ENCODE data around the gene ATE1.

The ATE1 gene

GRCh38 chr10:121732656-121733445, 195.0 kb downstream of the ATE1 start:
- Histone ChIP-seq H3K4ac (ENCODE audit: low read depth, low read length) (no peak overlapping the region), H2AK5ac (ENCODE audit: low read length) (no peak overlapping the region), H2AFZ (ENCODE audit: insufficient read depth, low read length, poor library complexity) (no peak overlapping the region), H3K36me3 (ENCODE audit: control insufficient read depth in 1 of 2, insufficient read depth in 2 of 2, low read length in 2 of 2) (no peaks in the 10 kb centered on the region), H3K79me1 (ENCODE audit: low read length) (no peaks in the 10 kb centered on the region), H3K4me2 (ENCODE audit: low read length) (no peak overlapping the region), H4K8ac (ENCODE audit: low read depth, low read length) (no peak overlapping the region), H3K23ac (ENCODE audit: low read length) (no peak overlapping the region), H3K9me3 (ENCODE audit: insufficient read depth, low read depth, low read length) (no peaks in the 10 kb centered on the region), H4K12ac (ENCODE audit: low read depth, low read length) (no peak overlapping the region), H2BK120ac (ENCODE audit: insufficient read depth, low read length, poor library complexity) (no peak overlapping the region), H3K18ac (ENCODE audit: low read length) (no peak overlapping the region), H3K4me1 (ENCODE audit: control insufficient read depth in 1 of 2, insufficient read depth in 2 of 2, low read length in 2 of 2) (no peaks in the 10 kb centered on the region), H3K27ac (ENCODE audit: low read depth, low read length) (no peak overlapping the region), H2BK12ac (ENCODE audit: low read length) (no peak overlapping the region), H4K91ac (ENCODE audit: low read depth, low read length) (no peak overlapping the region), H3K9ac (ENCODE audit: low read length) (no peak overlapping the region), H3K14ac (ENCODE audit: low read length) (no peak overlapping the region), H3K27me3 (ENCODE audit: insufficient read depth, low read length) (no peaks in the 10 kb centered on the region), H3K4me3 (ENCODE audit: low read depth, low read length) (no peak overlapping the region), H3K79me2 (ENCODE audit: control insufficient read depth, insufficient read depth, low read length, poor library complexity) (no peaks in the 10 kb centered on the region), H2BK5ac (ENCODE audit: low read depth, low read length, poor library complexity) (no peak overlapping the region)
- DNase-seq: no peak
- WGBS (ENCODE audit: extremely low coverage, insufficient coverage, insufficient read length): no CpG with 5 or more reads among the region's 16 CpGs

GRCh38 chr10:121732172-121732571, 195.7 kb downstream of the ATE1 start:
- no peak overlapping the region for H2BK12ac ChIP-seq (ENCODE audit: low read length)
- H2BK5ac ChIP-seq (ENCODE audit: low read depth, low read length, poor library complexity): no peak overlapping the region
- H2AK5ac ChIP-seq (ENCODE audit: low read length): no peak overlapping the region
- no peaks in the 10 kb centered on the region for H3K36me3 ChIP-seq (ENCODE audit: control insufficient read depth in 1 of 2, insufficient read depth in 2 of 2, low read length in 2 of 2)
- no peak overlapping the region for H3K4me3 ChIP-seq (ENCODE audit: low read depth, low read length)
- H2BK120ac ChIP-seq (ENCODE audit: insufficient read depth, low read length, poor library complexity): no peak overlapping the region
- no peak overlapping the region for H3K27ac ChIP-seq (ENCODE audit: low read depth, low read length)
- H3K9ac ChIP-seq (ENCODE audit: low read length): no peak overlapping the region
- no peak overlapping the region for H3K23ac ChIP-seq (ENCODE audit: low read length)
- H3K27me3 ChIP-seq (ENCODE audit: insufficient read depth, low read length): no peaks in the 10 kb centered on the region
- no peaks in the 10 kb centered on the region for H3K79me1 ChIP-seq (ENCODE audit: low read length)
- H4K8ac ChIP-seq (ENCODE audit: low read depth, low read length): no peak overlapping the region
- H3K4me1 ChIP-seq (ENCODE audit: control insufficient read depth in 1 of 2, insufficient read depth in 2 of 2, low read length in 2 of 2): no peaks in the 10 kb centered on the region
- no peak for DNase-seq
- H2AFZ ChIP-seq (ENCODE audit: insufficient read depth, low read length, poor library complexity): no peak overlapping the region
- no CpG with 5 or more reads among the region's 3 CpGs for WGBS (ENCODE audit: extremely low coverage, insufficient coverage, insufficient read length)
- H4K12ac ChIP-seq (ENCODE audit: low read depth, low read length): no peak overlapping the region
- no peak overlapping the region for H3K14ac ChIP-seq (ENCODE audit: low read length)
- no peaks in the 10 kb centered on the region for H3K9me3 ChIP-seq (ENCODE audit: insufficient read depth, low read depth, low read length)
- H3K79me2 ChIP-seq (ENCODE audit: control insufficient read depth, insufficient read depth, low read length, poor library complexity): no peaks in the 10 kb centered on the region
- H3K4ac ChIP-seq (ENCODE audit: low read depth, low read length): no peak overlapping the region
- no peak overlapping the region for H3K18ac ChIP-seq (ENCODE audit: low read length)
- H4K91ac ChIP-seq (ENCODE audit: low read depth, low read length): no peak overlapping the region
- H3K4me2 ChIP-seq (ENCODE audit: low read length): no peak overlapping the region

- Histone ChIP-seq H3K23ac (ENCODE audit: low read length) (no peak overlapping the region), H3K9me3 (ENCODE audit: insufficient read depth, low read depth, low read length) (no peaks in the 10 kb centered on the region), H3K4me1 (ENCODE audit: control insufficient read depth in 1 of 2, insufficient read depth in 2 of 2, low read length in 2 of 2) (peaks cover 2% of the 10 kb centered on the region in 2 experiments), H3K4me3 (ENCODE audit: low read depth, low read length) (no peak overlapping the region), H4K12ac (ENCODE audit: low read depth, low read length) (no peak overlapping the region), H3K79me1 (ENCODE audit: low read length) (peaks cover 2% of the 10 kb centered on the region), H3K14ac (ENCODE audit: low read length) (no peak overlapping the region), H3K27me3 (ENCODE audit: insufficient read depth, low read length) (no peaks in the 10 kb centered on the region), H4K91ac (ENCODE audit: low read depth, low read length) (no peak overlapping the region), H2BK120ac (ENCODE audit: insufficient read depth, low read length, poor library complexity) (no peak overlapping the region), H2BK5ac (ENCODE audit: low read depth, low read length, poor library complexity) (no peak overlapping the region), H3K36me3 (ENCODE audit: control insufficient read depth in 1 of 2, insufficient read depth in 2 of 2, low read length in 2 of 2) (no peaks in the 10 kb centered on the region), H3K18ac (ENCODE audit: low read length) (no peak overlapping the region), H2BK12ac (ENCODE audit: low read length) (no peak overlapping the region), H3K9ac (ENCODE audit: low read length) (no peak overlapping the region), H3K27ac (ENCODE audit: low read depth, low read length) (no peak overlapping the region), H2AK5ac (ENCODE audit: low read length) (no peak overlapping the region), H3K79me2 (ENCODE audit: control insufficient read depth, insufficient read depth, low read length, poor library complexity) (no peaks in the 10 kb centered on the region), H4K8ac (ENCODE audit: low read depth, low read length) (no peak overlapping the region), H2AFZ (ENCODE audit: insufficient read depth, low read length, poor library complexity) (no peak overlapping the region), H3K4me2 (ENCODE audit: low read length) (no peak overlapping the region), H3K4ac (ENCODE audit: low read depth, low read length) (no peak overlapping the region)
- DNase-seq: no peak
Measured at GRCh38 chr10:121724282-121724681, 203.5 kb downstream of the ATE1 start.

GRCh38 chr10:121722665-121723064, 205.2 kb downstream of the ATE1 start:
- Histone ChIP-seq H2BK120ac (ENCODE audit: insufficient read depth, low read length, poor library complexity) (no peak overlapping the region), H3K79me1 (ENCODE audit: low read length) (peaks cover 2% of the 10 kb centered on the region), H4K8ac (ENCODE audit: low read depth, low read length) (no peak overlapping the region), H3K27me3 (ENCODE audit: insufficient read depth, low read length) (no peaks in the 10 kb centered on the region), H3K14ac (ENCODE audit: low read length) (no peak overlapping the region), H3K79me2 (ENCODE audit: control insufficient read depth, insufficient read depth, low read length, poor library complexity) (no peaks in the 10 kb centered on the region), H3K18ac (ENCODE audit: low read length) (no peak overlapping the region), H2BK12ac (ENCODE audit: low read length) (no peak overlapping the region), H3K23ac (ENCODE audit: low read length) (no peak overlapping the region), H2AK5ac (ENCODE audit: low read length) (no peak overlapping the region), H3K4me3 (ENCODE audit: low read depth, low read length) (no peak overlapping the region), H3K27ac (ENCODE audit: low read depth, low read length) (no peak overlapping the region), H2AFZ (ENCODE audit: insufficient read depth, low read length, poor library complexity) (no peak overlapping the region), H4K91ac (ENCODE audit: low read depth, low read length) (no peak overlapping the region), H3K9ac (ENCODE audit: low read length) (no peak overlapping the region), H3K4me1 (ENCODE audit: control insufficient read depth in 1 of 2, insufficient read depth in 2 of 2, low read length in 2 of 2) (peaks cover 2% of the 10 kb centered on the region in 2 experiments), H3K4me2 (ENCODE audit: low read length) (no peak overlapping the region), H3K4ac (ENCODE audit: low read depth, low read length) (no peak overlapping the region), H4K12ac (ENCODE audit: low read depth, low read length) (no peak overlapping the region), H2BK5ac (ENCODE audit: low read depth, low read length, poor library complexity) (no peak overlapping the region), H3K9me3 (ENCODE audit: insufficient read depth, low read depth, low read length) (no peaks in the 10 kb centered on the region), H3K36me3 (ENCODE audit: control insufficient read depth in 1 of 2, insufficient read depth in 2 of 2, low read length in 2 of 2) (no peaks in the 10 kb centered on the region)
- no peak for DNase-seq
- no CpG with 5 or more reads among the region's 3 CpGs for WGBS (ENCODE audit: extremely low coverage, insufficient coverage, insufficient read length)

All from trophoblast cell (in vitro differentiated cells and primary cell).